Activated CD4-positive, alpha-beta T cell treated with anti-CD3 and anti-CD28 coated beads, Interleukin-2, amount 50 U/mL, for 4 hours (primary cell): ENCODE results near the gene DENND4B.
A peak's percentile ranks its signal among the peaks of the same experiment; 100 is the strongest.

Experiments used
- DNase-seq, 2 experiments: peaks; one replicate each; pipeline ENCODE4 v3.0.0-alpha.2; 2020

Gene DENND4B

GRCh38 chr1:153944005-153944826 lies 2.3 kb downstream of the DENND4B start:
- DNase-seq: no peak

GRCh38 chr1:153942766-153943549 lies 3.6 kb downstream of the DENND4B start:
- DNase-seq: no peak

- DNase-seq: no peak
Measured at GRCh38 chr1:153941826-153942725, 4.4 kb downstream of the DENND4B start.

GRCh38 chr1:153940756-153941155 lies 5.8 kb downstream of the DENND4B start:
- DNase-seq: no peak

GRCh38 chr1:153939476-153939875 lies 7.0 kb downstream of the DENND4B start:
- no peak for DNase-seq

- DNase-seq: no peak
Measured at GRCh38 chr1:153938996-153939395, 7.5 kb downstream of the DENND4B start.

GRCh38 chr1:153937331-153937730 lies 9.2 kb downstream of the DENND4B start:
- DNase-seq: no peak

GRCh38 chr1:153936011-153936802 lies 10.3 kb downstream of the DENND4B start:
- no peak for DNase-seq

- no peak for DNase-seq
Measured at GRCh38 chr1:153934746-153935145, 11.8 kb downstream of the DENND4B start.

- DNase-seq: no peak
Measured at GRCh38 chr1:153933955-153934354, 12.6 kb downstream of the DENND4B start.

GRCh38 chr1:153933430-153933829 lies 13.1 kb downstream of the DENND4B start:
- no peak for DNase-seq

- no peak for DNase-seq
Measured at GRCh38 chr1:153932156-153933131, 14.1 kb downstream of the DENND4B start.

- no peak for DNase-seq
Measured at GRCh38 chr1:153929981-153930948, 16.3 kb downstream of the DENND4B start.

- DNase-seq: no peak
Measured at GRCh38 chr1:153929426-153929825, 17.1 kb downstream of the DENND4B start.

GRCh38 chr1:153928791-153929341 lies 17.7 kb downstream of the DENND4B start:
- no peak for DNase-seq

- DNase-seq: no peak
Measured at GRCh38 chr1:153928245-153928644, 18.3 kb downstream of the DENND4B start.

- no peak for DNase-seq
Measured at GRCh38 chr1:153926405-153926804, 20.1 kb downstream of the DENND4B start.

GRCh38 chr1:153922972-153923925 lies 23.3 kb downstream of the DENND4B start, which contains the start of gene GATAD2B:
GATAD2B (minus strand) TSS chr1:153922972; CDS start chr1:153828347, 94,625 bp downstream.
- peak; percentile 98 for DNase-seq
